ENCODE data around the gene OTOG.

OTOG gene

DNA sequence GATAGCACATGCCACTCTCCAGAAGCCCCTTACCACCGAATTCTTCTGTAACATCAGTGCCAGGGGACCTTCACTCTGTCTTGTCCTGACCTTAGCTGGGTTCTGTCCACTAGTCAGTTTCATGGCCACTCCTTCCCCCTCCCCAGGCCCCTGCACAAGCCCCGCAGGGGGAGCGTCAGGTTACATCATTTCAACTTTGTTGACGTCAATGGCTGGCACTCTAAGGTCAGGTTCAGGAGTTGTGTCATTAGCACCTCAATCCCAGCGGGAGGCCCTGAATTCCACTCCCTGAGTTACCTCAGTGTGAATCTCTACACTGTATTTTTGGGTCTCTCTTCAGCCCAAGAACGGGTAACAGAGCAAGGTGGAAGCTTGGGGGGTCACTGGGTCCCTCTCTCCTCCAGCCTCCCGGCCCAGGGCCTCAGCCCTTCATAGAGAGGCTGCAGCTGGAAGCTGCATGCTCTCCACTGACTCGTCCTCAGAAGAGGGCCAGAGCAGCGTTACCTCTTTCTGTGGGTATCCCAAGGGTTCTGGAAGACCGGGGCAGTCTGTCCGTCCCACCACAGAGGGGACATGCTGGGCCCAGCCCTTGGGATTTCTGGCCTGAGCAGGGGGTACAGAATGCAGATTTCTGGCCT is 13.2 kb upstream of the OTOG start:
- no peaks in the 10 kb centered on the region for H3K79me2 ChIP-seq (ENCODE audit: insufficient read depth, low read length)
- H3K4me3 ChIP-seq (ENCODE audit: low read length, poor library complexity, severe bottlenecking), result no peak overlapping the region
- no peak overlapping the region for H3K9ac ChIP-seq (ENCODE audit: low read depth, low read length, poor library complexity, severe bottlenecking)
- H3K9me2 ChIP-seq (replicated peaks; ENCODE audit: low read depth, low read length), result no peaks in the 10 kb centered on the region
- H3K36me3 ChIP-seq (ENCODE audit: insufficient read depth, low read length), result no peaks in the 10 kb centered on the region
- H2AFZ ChIP-seq (ENCODE audit: low read length), result no peak overlapping the region
- H3K4me2 ChIP-seq (ENCODE audit: low read depth, low read length, poor library complexity, severe bottlenecking), result no peak overlapping the region
- no peaks in the 10 kb centered on the region for H3K27me3 ChIP-seq (ENCODE audit: insufficient read depth, low read length, poor library complexity, severe bottlenecking)
- H3F3A ChIP-seq (ENCODE audit: low read depth), result no peaks in the 10 kb centered on the region
- no peak for TF ChIP-seq EZH2phosphoT487 (IDR thresholded peaks at IDR 0.05; ENCODE audit: borderline replicate concordance)
- TF ChIP-seq, protein P1, sequence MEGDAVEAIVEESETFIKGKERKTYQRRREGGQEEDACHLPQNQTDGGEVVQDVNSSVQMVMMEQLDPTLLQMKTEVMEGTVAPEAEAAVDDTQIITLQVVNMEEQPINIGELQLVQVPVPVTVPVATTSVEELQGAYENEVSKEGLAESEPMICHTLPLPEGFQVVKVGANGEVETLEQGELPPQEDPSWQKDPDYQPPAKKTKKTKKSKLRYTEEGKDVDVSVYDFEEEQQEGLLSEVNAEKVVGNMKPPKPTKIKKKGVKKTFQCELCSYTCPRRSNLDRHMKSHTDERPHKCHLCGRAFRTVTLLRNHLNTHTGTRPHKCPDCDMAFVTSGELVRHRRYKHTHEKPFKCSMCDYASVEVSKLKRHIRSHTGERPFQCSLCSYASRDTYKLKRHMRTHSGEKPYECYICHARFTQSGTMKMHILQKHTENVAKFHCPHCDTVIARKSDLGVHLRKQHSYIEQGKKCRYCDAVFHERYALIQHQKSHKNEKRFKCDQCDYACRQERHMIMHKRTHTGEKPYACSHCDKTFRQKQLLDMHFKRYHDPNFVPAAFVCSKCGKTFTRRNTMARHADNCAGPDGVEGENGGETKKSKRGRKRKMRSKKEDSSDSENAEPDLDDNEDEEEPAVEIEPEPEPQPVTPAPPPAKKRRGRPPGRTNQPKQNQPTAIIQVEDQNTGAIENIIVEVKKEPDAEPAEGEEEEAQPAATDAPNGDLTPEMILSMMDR (conservative IDR thresholded peaks at IDR 0.05; ENCODE audit: low read length), result no peak
- no peaks in the 10 kb centered on the region for H3K4me1 ChIP-seq (ENCODE audit: insufficient read depth, low read length, poor library complexity, severe bottlenecking)
- H3K9me3 ChIP-seq (ENCODE audit: insufficient read depth, low read depth, low read length), result no peaks in the 10 kb centered on the region
- H4K20me1 ChIP-seq (ENCODE audit: insufficient read depth, low read length, poor library complexity, severe bottlenecking), result no peaks in the 10 kb centered on the region

DNA sequence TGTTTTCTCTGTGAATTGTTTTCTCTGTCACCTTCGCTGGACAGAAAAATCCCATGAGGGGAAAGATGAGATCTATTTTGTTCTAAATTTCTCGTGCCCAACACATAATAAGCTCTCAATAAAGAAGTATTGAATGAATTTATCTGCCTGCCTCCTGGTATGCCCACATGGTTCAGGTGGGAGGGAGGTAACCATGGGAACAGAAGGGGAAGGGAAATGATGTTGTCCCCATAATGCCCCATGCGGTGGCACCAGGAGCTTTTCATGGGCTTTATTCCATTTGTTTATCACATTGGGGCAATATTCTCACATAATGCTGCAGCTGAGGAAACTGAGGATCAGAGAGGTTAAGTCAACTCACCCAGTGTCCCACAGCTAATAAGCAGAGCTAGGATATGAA is 11.6 kb upstream of the OTOG start:
- no peak overlapping the region for H3K9ac ChIP-seq (ENCODE audit: low read depth, low read length, poor library complexity, severe bottlenecking)
- no peak overlapping the region for H3K4me3 ChIP-seq (ENCODE audit: low read length, poor library complexity, severe bottlenecking)
- no peaks in the 10 kb centered on the region for H3K9me2 ChIP-seq (replicated peaks; ENCODE audit: low read depth, low read length)
- H3K4me1 ChIP-seq (ENCODE audit: insufficient read depth, low read length, poor library complexity, severe bottlenecking), result no peaks in the 10 kb centered on the region
- no peaks in the 10 kb centered on the region for H3K36me3 ChIP-seq (ENCODE audit: insufficient read depth, low read length)
- no peaks in the 10 kb centered on the region for H3K9me3 ChIP-seq (ENCODE audit: insufficient read depth, low read depth, low read length)
- TF ChIP-seq, protein P1 (conservative IDR thresholded peaks at IDR 0.05; ENCODE audit: low read length), result no peak
- TF ChIP-seq EZH2phosphoT487 (IDR thresholded peaks at IDR 0.05; ENCODE audit: borderline replicate concordance), result no peak
- H3K27me3 ChIP-seq (ENCODE audit: insufficient read depth, low read length, poor library complexity, severe bottlenecking), result no peaks in the 10 kb centered on the region
- H3K79me2 ChIP-seq (ENCODE audit: insufficient read depth, low read length), result no peaks in the 10 kb centered on the region
- H2AFZ ChIP-seq (ENCODE audit: low read length), result no peak overlapping the region
- no peak overlapping the region for H3K4me2 ChIP-seq (ENCODE audit: low read depth, low read length, poor library complexity, severe bottlenecking)
- H3F3A ChIP-seq (ENCODE audit: low read depth), result no peaks in the 10 kb centered on the region
- H4K20me1 ChIP-seq (ENCODE audit: insufficient read depth, low read length, poor library complexity, severe bottlenecking), result no peaks in the 10 kb centered on the region

DNA sequence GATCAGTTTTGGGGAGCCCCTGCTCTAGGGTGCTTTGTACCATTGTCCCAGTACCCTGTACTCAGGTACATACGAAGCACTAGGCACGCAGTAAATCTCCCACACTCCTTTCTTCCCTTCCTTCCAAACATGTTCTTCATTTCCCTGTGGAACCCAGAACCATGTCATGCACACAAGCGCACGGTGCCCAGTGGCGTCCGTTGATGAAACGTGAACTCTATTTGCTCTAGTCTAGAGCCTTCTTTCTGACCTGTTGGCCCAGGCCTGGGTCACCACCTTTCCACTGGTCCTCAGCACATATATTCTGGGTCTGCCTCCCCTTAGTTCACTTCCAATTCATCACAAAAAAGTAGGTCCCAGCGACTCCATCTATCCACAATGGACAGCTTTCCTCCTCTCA is 9.8 kb upstream of the OTOG start:
- H3K27me3 ChIP-seq (ENCODE audit: insufficient read depth, low read length, poor library complexity, severe bottlenecking), result no peaks in the 10 kb centered on the region
- H4K20me1 ChIP-seq (ENCODE audit: insufficient read depth, low read length, poor library complexity, severe bottlenecking), result no peaks in the 10 kb centered on the region
- no peaks in the 10 kb centered on the region for H3K4me1 ChIP-seq (ENCODE audit: insufficient read depth, low read length, poor library complexity, severe bottlenecking)
- no peak overlapping the region for H2AFZ ChIP-seq (ENCODE audit: low read length)
- H3K36me3 ChIP-seq (ENCODE audit: insufficient read depth, low read length), result no peaks in the 10 kb centered on the region
- TF ChIP-seq, protein P1 (conservative IDR thresholded peaks at IDR 0.05; ENCODE audit: low read length), result no peak
- no peak for TF ChIP-seq EZH2phosphoT487 (IDR thresholded peaks at IDR 0.05; ENCODE audit: borderline replicate concordance)
- no peaks in the 10 kb centered on the region for H3K79me2 ChIP-seq (ENCODE audit: insufficient read depth, low read length)
- H3K4me3 ChIP-seq (ENCODE audit: low read length, poor library complexity, severe bottlenecking), result no peak overlapping the region
- H3F3A ChIP-seq (ENCODE audit: low read depth), result no peaks in the 10 kb centered on the region
- no peaks in the 10 kb centered on the region for H3K9me3 ChIP-seq (ENCODE audit: insufficient read depth, low read depth, low read length)
- no peaks in the 10 kb centered on the region for H3K9me2 ChIP-seq (replicated peaks; ENCODE audit: low read depth, low read length)
- no peak overlapping the region for H3K4me2 ChIP-seq (ENCODE audit: low read depth, low read length, poor library complexity, severe bottlenecking)
- H3K9ac ChIP-seq (ENCODE audit: low read depth, low read length, poor library complexity, severe bottlenecking), result no peak overlapping the region
